Measurements from ENCODE around the gene EGFL6. TPM values are rescaled to one million over a fixed set of nuclear protein-coding genes. Genes with fewer than 3 reads are reported as not detected.

The EGFL6 gene
- total RNA-seq, 2 donors from 2014 or later, result not detected

GRCh38 chrX:13522811-13523210, 46.6 kb upstream of the EGFL6 start:
- H3K4me1 Mint-ChIP-seq, result no peaks in the 10 kb centered on the region

GRCh38 chrX:13533726-13534125, 35.7 kb upstream of the EGFL6 start:
- peaks cover 54% of the 10 kb centered on the region for H3K9me3 Mint-ChIP-seq
- Histone ChIP-seq H3K9me3 (ENCODE audit: control insufficient read depth, low read length) (no peaks in the 10 kb centered on the region), H3K4me1 (ENCODE audit: control insufficient read depth, insufficient read depth, low read length) (no peaks in the 10 kb centered on the region), H3K27ac (ENCODE audit: low read depth, low read length) (no peak overlapping the region), H3K9ac (ENCODE audit: extremely low read depth, low read length, poor library complexity, severe bottlenecking) (no peak overlapping the region), H3K36me3 (ENCODE audit: control insufficient read depth, insufficient read depth, low read length) (no peaks in the 10 kb centered on the region), H3K4me3 (ENCODE audit: low read length) (no peak overlapping the region), H3K27me3 (ENCODE audit: control insufficient read depth, insufficient read depth, low read length, poor library complexity, severe bottlenecking) (no peaks in the 10 kb centered on the region)
- 86 to 100% methylated on average over 1 to 3 of the region's 3 CpGs for WGBS, 2 experiments (ENCODE audit: insufficient coverage in 1 of 2, insufficient read length in 1 of 2)
- no peak for DNase-seq
- H3K4me3 Mint-ChIP-seq, result no peak overlapping the region
- H3K27me3 Mint-ChIP-seq (ENCODE audit: insufficient read depth), result no peaks in the 10 kb centered on the region
- no peak overlapping the region for H3K27ac Mint-ChIP-seq
- H3K36me3 Mint-ChIP-seq (ENCODE audit: low read depth), result no peaks in the 10 kb centered on the region
- TF ChIP-seq CTCF (conservative IDR thresholded peaks at IDR 0.05), result no peak
- H3K4me1 Mint-ChIP-seq, result no peaks in the 10 kb centered on the region

More at GRCh38 chrX:13522811-13523210, 46.6 kb upstream of the EGFL6 start:
- WGBS, 2 experiments (ENCODE audit: insufficient coverage in 1 of 2, insufficient read length in 1 of 2), result 86% methylated on average over 1 of the region's 1 CpG; no CpG with 5 or more reads in 1 of the 2 experiments
- DNase-seq, result no peak
- peaks cover 1% of the 10 kb centered on the region for H3K27me3 Mint-ChIP-seq (ENCODE audit: insufficient read depth)
- Histone ChIP-seq H3K27me3 (ENCODE audit: control insufficient read depth, insufficient read depth, low read length, poor library complexity, severe bottlenecking) (no peaks in the 10 kb centered on the region), H3K9ac (ENCODE audit: extremely low read depth, low read length, poor library complexity, severe bottlenecking) (no peak overlapping the region), H3K27ac (ENCODE audit: low read depth, low read length) (no peak overlapping the region), H3K9me3 (ENCODE audit: control insufficient read depth, low read length) (no peaks in the 10 kb centered on the region), H3K36me3 (ENCODE audit: control insufficient read depth, insufficient read depth, low read length) (no peaks in the 10 kb centered on the region), H3K4me3 (ENCODE audit: low read length) (no peak overlapping the region), H3K4me1 (ENCODE audit: control insufficient read depth, insufficient read depth, low read length) (no peaks in the 10 kb centered on the region)
- no peak overlapping the region for H3K27ac Mint-ChIP-seq
- TF ChIP-seq CTCF (conservative IDR thresholded peaks at IDR 0.05), result peak; percentile 11
- peaks cover 38% of the 10 kb centered on the region for H3K9me3 Mint-ChIP-seq
- H3K36me3 Mint-ChIP-seq (ENCODE audit: low read depth), result no peaks in the 10 kb centered on the region
- H3K4me3 Mint-ChIP-seq, result no peak overlapping the region

- no peaks in the 10 kb centered on the region for H3K27me3 ChIP-seq (ENCODE audit: control insufficient read depth, insufficient read depth, low read length, poor library complexity, severe bottlenecking)
- no peak for TF ChIP-seq CTCF (conservative IDR thresholded peaks at IDR 0.05)
- DNase-seq, result no peak
- H3K27ac ChIP-seq (ENCODE audit: low read depth, low read length), result no peak overlapping the region
- 88 to 89% methylated on average over 2 to 6 of the region's 7 CpGs for WGBS, 2 experiments (ENCODE audit: insufficient coverage in 1 of 2, insufficient read length in 1 of 2)
- no peaks in the 10 kb centered on the region for H3K36me3 ChIP-seq (ENCODE audit: control insufficient read depth, insufficient read depth, low read length)
- Mint-ChIP-seq H3K4me3 (no peak overlapping the region), H3K4me1 (no peaks in the 10 kb centered on the region), H3K27ac (no peak overlapping the region), H3K27me3 (ENCODE audit: insufficient read depth) (no peaks in the 10 kb centered on the region), H3K9me3 (peaks cover 48% of the 10 kb centered on the region), H3K36me3 (ENCODE audit: low read depth) (no peaks in the 10 kb centered on the region)
- H3K9ac ChIP-seq (ENCODE audit: extremely low read depth, low read length, poor library complexity, severe bottlenecking), result no peak overlapping the region
- H3K4me3 ChIP-seq (ENCODE audit: low read length), result no peak overlapping the region
- H3K4me1 ChIP-seq (ENCODE audit: control insufficient read depth, insufficient read depth, low read length), result no peaks in the 10 kb centered on the region
- no peaks in the 10 kb centered on the region for H3K9me3 ChIP-seq (ENCODE audit: control insufficient read depth, low read length)
Measured at GRCh38 chrX:13535376-13536165, 33.8 kb upstream of the EGFL6 start.

All from endodermal cell (in vitro differentiated cells).